DND-41 (cell line): Measurements from ENCODE around the gene FXYD6.

Experiments
- ATAC-seq: fragments of 200-7000 bp; cut with Tn5 transposase; 3 replicates; pipeline ENCODE4 v1.9.1; 2021; ENCODE audit warnings: low read depth; ENCODE audit not compliant: insufficient read depth
- DNase-seq: peaks from one replicate; pipeline ENCODE4 v3.0.0-alpha.2; 2020
- H2AFZ ChIP-seq: 2 replicates; pipeline ENCODE4 v1.6.0; 2012; ENCODE audit warnings: low read depth, low read length
- H3K27ac ChIP-seq: 2 replicates; pipeline ENCODE4 v1.5.1; 2012; ENCODE audit warnings: low read length, inconsistent platforms
- H3K27me3 ChIP-seq: fragments of 200-600 bp; sonication (generic); 2 replicates; pipeline ENCODE4 v1.6.0; 2012; ENCODE audit warnings: low read length, mild to moderate bottlenecking, inconsistent platforms; ENCODE audit not compliant: insufficient read depth, poor library complexity
- H3K36me3 ChIP-seq: 2 replicates; pipeline ENCODE4 v1.5.1; 2012; ENCODE audit warnings: low read length, inconsistent platforms; ENCODE audit not compliant: insufficient read depth
- H3K4me1 ChIP-seq: 2 replicates; pipeline ENCODE4 v1.5.1; 2012; ENCODE audit warnings: mild to moderate bottlenecking, low read length; ENCODE audit not compliant: insufficient read depth
- H3K4me2 ChIP-seq: 2 replicates; pipeline ENCODE4 v1.6.0; 2012; ENCODE audit warnings: mild to moderate bottlenecking, moderate library complexity, low read length, inconsistent platforms; ENCODE audit not compliant: insufficient read depth
- H3K4me3 ChIP-seq, 2 experiments: fragments of 200-600 bp in 1 of 2; shearing (Covaris generic) in 1 of 2; 2 replicates each; pipeline ENCODE4 v1.5.1; 2012 to 2016; ENCODE audit warnings: inconsistent platforms in 2 of 2, low read length in 2 of 2, mild to moderate bottlenecking in 2 of 2, low read depth in 1 of 2, moderate library complexity in 1 of 2
- H3K79me2 ChIP-seq: 2 replicates; pipeline ENCODE4 v1.6.0; 2012; ENCODE audit warnings: low read length, inconsistent platforms; ENCODE audit not compliant: insufficient read depth
- H3K9ac ChIP-seq: 2 replicates; pipeline ENCODE4 v1.6.0; 2012; ENCODE audit warnings: low read depth, mild to moderate bottlenecking, inconsistent platforms, low read length, moderate library complexity
- H3K9me3 ChIP-seq: 2 replicates; pipeline ENCODE4 v1.5.1; 2012; ENCODE audit warnings: low read length, moderate library complexity, mild to moderate bottlenecking, inconsistent platforms; ENCODE audit not compliant: insufficient read depth, severe bottlenecking
- H4K20me1 ChIP-seq: 2 replicates; pipeline ENCODE4 v1.6.0; 2012; ENCODE audit warnings: low read length; ENCODE audit not compliant: insufficient read depth
- CTCF ChIP-seq: IDR thresholded peaks from 2 replicates; pipeline ENCODE4 v1.5.1; 2012; ENCODE audit warnings: borderline replicate concordance, low read length, moderate library complexity, mild to moderate bottlenecking; ENCODE audit not compliant: poor library complexity, severe bottlenecking; ENCODE audit errors: extremely low read depth
- EZH2 ChIP-seq: IDR thresholded peaks from 3 replicates; pipeline ENCODE4 v1.6.1; 2012; ENCODE audit warnings: borderline replicate concordance, low read depth, mild to moderate bottlenecking, moderate library complexity, low read length, inconsistent platforms; ENCODE audit not compliant: severe bottlenecking

Gene FXYD6

GRCh38 chr11:117876059-117876340 is 458 bp downstream of the FXYD6 start:
- H3K4me1 ChIP-seq = peaks cover 47% of the 10 kb centered on the region
- no peak for DNase-seq
- peaks cover 43% of the 10 kb centered on the region for H4K20me1 ChIP-seq
- peaks cover 54% of the 10 kb centered on the region for H3K79me2 ChIP-seq
- H3K27ac ChIP-seq = peak overlapping the region; percentile 70
- peaks cover 15% of the 10 kb centered on the region; the same call in 1 of the 2 replicates for H3K36me3 ChIP-seq
- TF ChIP-seq CTCF = no peak
- TF ChIP-seq EZH2 = no peak
- H3K4me3 ChIP-seq = peak overlapping the region; percentile 53 to 90
- peak overlapping the region; percentile 78 for H2AFZ ChIP-seq
- H3K4me2 ChIP-seq = peak overlapping the region; percentile 90
- ATAC-seq = peak; percentile 41
- H3K9ac ChIP-seq = peak overlapping the region; percentile 79
- H3K9me3 ChIP-seq = no peaks in the 10 kb centered on the region
- no peaks in the 10 kb centered on the region for H3K27me3 ChIP-seq

GRCh38 chr11:117875382-117876058 is 938 bp downstream of the FXYD6 start:
- DNase-seq (peak; percentile 72), ATAC-seq (peak; percentile 68)
- no peaks in the 10 kb centered on the region for H3K9me3 ChIP-seq
- no peaks in the 10 kb centered on the region for H3K27me3 ChIP-seq
- peak overlapping the region; percentile 70 for H3K27ac ChIP-seq
- H3K4me2 ChIP-seq = peak overlapping the region; percentile 90
- peaks cover 59% of the 10 kb centered on the region for H3K79me2 ChIP-seq
- H3K36me3 ChIP-seq = peaks cover 15% of the 10 kb centered on the region
- peak overlapping the region; percentile 53 to 90 for H3K4me3 ChIP-seq
- peaks cover 52% of the 10 kb centered on the region for H3K4me1 ChIP-seq
- peaks cover 47% of the 10 kb centered on the region for H4K20me1 ChIP-seq
- peak overlapping the region; percentile 79 for H3K9ac ChIP-seq
- TF ChIP-seq EZH2 = no peak
- TF ChIP-seq CTCF = peak; percentile 23
- H2AFZ ChIP-seq = peak overlapping the region; percentile 78

GRCh38 chr11:117874910-117875381 is 1.5 kb downstream of the FXYD6 start:
- no peak for TF ChIP-seq CTCF
- no peak for TF ChIP-seq EZH2
- Histone ChIP-seq H3K79me2 (peaks cover 64% of the 10 kb centered on the region), H3K9me3 (no peaks in the 10 kb centered on the region), H3K4me3 (peak overlapping the region; percentile 53 to 90; a peak in 3 of 4 replicates), H3K27ac (peak overlapping the region; percentile 70), H3K4me1 (peaks cover 58% of the 10 kb centered on the region), H3K36me3 (peaks cover 15% of the 10 kb centered on the region), H3K27me3 (no peaks in the 10 kb centered on the region), H2AFZ (0 out of 2 replicates have a peak overlapping the region, but pooled peaks have one; percentile 78), H3K9ac (peak overlapping the region; percentile 79), H4K20me1 (peaks cover 53% of the 10 kb centered on the region), H3K4me2 (peak overlapping the region; percentile 90)
- ATAC-seq (peak; percentile 1; the same call in 2 of the 3 replicates), DNase-seq (no peak)
